Measurements from ENCODE around the gene GASK1A.

- TF ChIP-seq, protein P1, sequence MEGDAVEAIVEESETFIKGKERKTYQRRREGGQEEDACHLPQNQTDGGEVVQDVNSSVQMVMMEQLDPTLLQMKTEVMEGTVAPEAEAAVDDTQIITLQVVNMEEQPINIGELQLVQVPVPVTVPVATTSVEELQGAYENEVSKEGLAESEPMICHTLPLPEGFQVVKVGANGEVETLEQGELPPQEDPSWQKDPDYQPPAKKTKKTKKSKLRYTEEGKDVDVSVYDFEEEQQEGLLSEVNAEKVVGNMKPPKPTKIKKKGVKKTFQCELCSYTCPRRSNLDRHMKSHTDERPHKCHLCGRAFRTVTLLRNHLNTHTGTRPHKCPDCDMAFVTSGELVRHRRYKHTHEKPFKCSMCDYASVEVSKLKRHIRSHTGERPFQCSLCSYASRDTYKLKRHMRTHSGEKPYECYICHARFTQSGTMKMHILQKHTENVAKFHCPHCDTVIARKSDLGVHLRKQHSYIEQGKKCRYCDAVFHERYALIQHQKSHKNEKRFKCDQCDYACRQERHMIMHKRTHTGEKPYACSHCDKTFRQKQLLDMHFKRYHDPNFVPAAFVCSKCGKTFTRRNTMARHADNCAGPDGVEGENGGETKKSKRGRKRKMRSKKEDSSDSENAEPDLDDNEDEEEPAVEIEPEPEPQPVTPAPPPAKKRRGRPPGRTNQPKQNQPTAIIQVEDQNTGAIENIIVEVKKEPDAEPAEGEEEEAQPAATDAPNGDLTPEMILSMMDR (IDR thresholded peaks at IDR 0.05; ENCODE audit: low read depth, low read length, missing input control), result no peak
- TF ChIP-seq TAF1 (conservative IDR thresholded peaks at IDR 0.05) (no peak), RAD21 (IDR thresholded peaks at IDR 0.05) (no peak), JUND (IDR thresholded peaks at IDR 0.05) (no peak), ZBTB33 (IDR thresholded peaks at IDR 0.05) (no peak), RXRA (IDR thresholded peaks at IDR 0.05) (no peak), YY1 (IDR thresholded peaks at IDR 0.05) (no peak), SP1 (IDR thresholded peaks at IDR 0.05) (no peak), NR2F2 (IDR thresholded peaks at IDR 0.05) (no peak), FOXA1 (IDR thresholded peaks at IDR 0.05) (no peak), HNF4A (conservative IDR thresholded peaks at IDR 0.05) (no peak)
- TF ChIP-seq, protein P2, sequence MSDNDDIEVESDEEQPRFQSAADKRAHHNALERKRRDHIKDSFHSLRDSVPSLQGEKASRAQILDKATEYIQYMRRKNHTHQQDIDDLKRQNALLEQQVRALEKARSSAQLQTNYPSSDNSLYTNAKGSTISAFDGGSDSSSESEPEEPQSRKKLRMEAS (IDR thresholded peaks at IDR 0.05), result no peak
- TF ChIP-seq, protein P3, sequence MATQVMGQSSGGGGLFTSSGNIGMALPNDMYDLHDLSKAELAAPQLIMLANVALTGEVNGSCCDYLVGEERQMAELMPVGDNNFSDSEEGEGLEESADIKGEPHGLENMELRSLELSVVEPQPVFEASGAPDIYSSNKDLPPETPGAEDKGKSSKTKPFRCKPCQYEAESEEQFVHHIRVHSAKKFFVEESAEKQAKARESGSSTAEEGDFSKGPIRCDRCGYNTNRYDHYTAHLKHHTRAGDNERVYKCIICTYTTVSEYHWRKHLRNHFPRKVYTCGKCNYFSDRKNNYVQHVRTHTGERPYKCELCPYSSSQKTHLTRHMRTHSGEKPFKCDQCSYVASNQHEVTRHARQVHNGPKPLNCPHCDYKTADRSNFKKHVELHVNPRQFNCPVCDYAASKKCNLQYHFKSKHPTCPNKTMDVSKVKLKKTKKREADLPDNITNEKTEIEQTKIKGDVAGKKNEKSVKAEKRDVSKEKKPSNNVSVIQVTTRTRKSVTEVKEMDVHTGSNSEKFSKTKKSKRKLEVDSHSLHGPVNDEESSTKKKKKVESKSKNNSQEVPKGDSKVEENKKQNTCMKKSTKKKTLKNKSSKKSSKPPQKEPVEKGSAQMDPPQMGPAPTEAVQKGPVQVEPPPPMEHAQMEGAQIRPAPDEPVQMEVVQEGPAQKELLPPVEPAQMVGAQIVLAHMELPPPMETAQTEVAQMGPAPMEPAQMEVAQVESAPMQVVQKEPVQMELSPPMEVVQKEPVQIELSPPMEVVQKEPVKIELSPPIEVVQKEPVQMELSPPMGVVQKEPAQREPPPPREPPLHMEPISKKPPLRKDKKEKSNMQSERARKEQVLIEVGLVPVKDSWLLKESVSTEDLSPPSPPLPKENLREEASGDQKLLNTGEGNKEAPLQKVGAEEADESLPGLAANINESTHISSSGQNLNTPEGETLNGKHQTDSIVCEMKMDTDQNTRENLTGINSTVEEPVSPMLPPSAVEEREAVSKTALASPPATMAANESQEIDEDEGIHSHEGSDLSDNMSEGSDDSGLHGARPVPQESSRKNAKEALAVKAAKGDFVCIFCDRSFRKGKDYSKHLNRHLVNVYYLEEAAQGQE (IDR thresholded peaks at IDR 0.05), result no peak
- TF ChIP-seq, protein P4, sequence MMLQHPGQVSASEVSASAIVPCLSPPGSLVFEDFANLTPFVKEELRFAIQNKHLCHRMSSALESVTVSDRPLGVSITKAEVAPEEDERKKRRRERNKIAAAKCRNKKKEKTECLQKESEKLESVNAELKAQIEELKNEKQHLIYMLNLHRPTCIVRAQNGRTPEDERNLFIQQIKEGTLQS (IDR thresholded peaks at IDR 0.05), result no peak
These were observed 82.2 kb downstream of the GASK1A start for GRCh38 chr3:43061101-43061895.
